Measurements from ENCODE around the gene CAMTA1. TPM values are rescaled to one million over a fixed set of nuclear protein-coding genes. Genes with fewer than 3 reads are reported as not detected.

Gene CAMTA1
- total RNA-seq, 1 experiment from 2014 or later = 118 TPM

DNA sequence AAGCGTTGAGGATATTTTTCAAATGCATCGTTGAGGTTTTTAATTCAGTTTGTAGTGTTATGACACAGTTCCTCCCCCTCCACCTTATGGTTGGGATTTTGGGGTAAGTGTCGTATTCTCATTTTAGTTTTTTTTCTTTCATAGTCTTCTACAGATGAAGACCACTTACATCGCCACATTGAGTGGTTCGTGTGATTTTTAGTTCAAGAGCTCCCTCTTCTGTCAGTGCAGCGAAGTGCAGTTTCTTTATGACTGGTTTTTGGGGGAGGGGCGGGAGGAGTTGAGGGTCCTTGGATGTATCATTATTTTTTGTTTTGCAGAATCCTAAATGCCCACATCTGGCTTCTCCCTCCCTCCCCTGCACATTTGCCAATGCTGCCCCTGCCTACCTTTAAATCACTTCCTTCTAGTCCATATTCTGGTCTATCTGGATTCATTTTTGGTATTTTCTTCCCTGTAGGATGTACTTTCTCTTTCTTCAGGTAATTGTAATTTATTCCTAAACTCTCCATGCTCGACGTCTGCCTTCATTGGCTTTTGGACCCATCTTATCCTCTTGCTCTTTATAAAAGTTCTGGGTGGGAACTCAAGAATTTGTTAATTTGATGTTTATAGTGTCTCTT, 433.1 kb downstream of the CAMTA1 start:
- Histone ChIP-seq H3K4me1 (ENCODE audit: low read length) (no peaks in the 10 kb centered on the region), H3K9ac (ENCODE audit: low read length) (no peak overlapping the region), H4K20me1 (ENCODE audit: insufficient read depth, low read depth, low read length) (no peaks in the 10 kb centered on the region), H2AFZ (ENCODE audit: low read length) (no peak overlapping the region), H3K36me3 (ENCODE audit: insufficient read depth, low read length) (no peaks in the 10 kb centered on the region), H3K4me2 (ENCODE audit: low read depth, low read length, poor library complexity, severe bottlenecking) (no peak overlapping the region), H3K27ac (ENCODE audit: low read length) (no peak overlapping the region), H3K27me3 (ENCODE audit: low read length) (no peaks in the 10 kb centered on the region), H3K9me3 (ENCODE audit: low read length) (no peaks in the 10 kb centered on the region), H3K9me2 (replicated peaks; ENCODE audit: insufficient read depth, low read length) (no peaks in the 10 kb centered on the region), H3K4me3 (ENCODE audit: low read length) (no peak overlapping the region), H3K79me2 (ENCODE audit: low read length) (no peaks in the 10 kb centered on the region)
- DNase-seq = peak; percentile 83

DNA sequence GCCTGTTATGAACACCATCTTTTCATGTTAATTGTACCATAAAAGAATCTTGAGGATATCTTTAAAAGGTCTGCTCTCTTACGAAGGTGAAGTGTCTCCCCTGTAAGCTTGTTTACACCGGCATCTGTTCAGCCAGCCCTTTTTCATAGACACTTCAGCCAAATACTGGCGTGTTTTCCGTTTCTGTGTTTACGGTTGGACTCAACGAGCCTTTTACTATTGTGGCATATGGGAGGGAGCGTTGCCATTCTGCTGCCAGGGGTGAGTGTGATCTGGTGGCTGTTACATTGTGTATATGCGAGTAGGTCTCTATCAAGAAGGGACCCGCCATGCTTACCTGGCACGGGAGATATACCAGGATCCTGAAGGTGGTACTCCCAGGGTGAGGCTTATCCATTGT, 433.8 kb downstream of the CAMTA1 start:
- Histone ChIP-seq H3K4me1 (ENCODE audit: low read length) (no peaks in the 10 kb centered on the region), H3K4me3 (ENCODE audit: low read length) (no peak overlapping the region), H4K20me1 (ENCODE audit: insufficient read depth, low read depth, low read length) (no peaks in the 10 kb centered on the region), H3K36me3 (ENCODE audit: insufficient read depth, low read length) (no peaks in the 10 kb centered on the region), H3K9me3 (ENCODE audit: low read length) (no peaks in the 10 kb centered on the region), H3K9me2 (replicated peaks; ENCODE audit: insufficient read depth, low read length) (no peaks in the 10 kb centered on the region), H3K9ac (ENCODE audit: low read length) (no peak overlapping the region), H3K27me3 (ENCODE audit: low read length) (no peaks in the 10 kb centered on the region), H3K27ac (ENCODE audit: low read length) (no peak overlapping the region), H3K79me2 (ENCODE audit: low read length) (no peaks in the 10 kb centered on the region), H3K4me2 (ENCODE audit: low read depth, low read length, poor library complexity, severe bottlenecking) (no peak overlapping the region), H2AFZ (ENCODE audit: low read length) (no peak overlapping the region)
- DNase-seq = no peak

DNA sequence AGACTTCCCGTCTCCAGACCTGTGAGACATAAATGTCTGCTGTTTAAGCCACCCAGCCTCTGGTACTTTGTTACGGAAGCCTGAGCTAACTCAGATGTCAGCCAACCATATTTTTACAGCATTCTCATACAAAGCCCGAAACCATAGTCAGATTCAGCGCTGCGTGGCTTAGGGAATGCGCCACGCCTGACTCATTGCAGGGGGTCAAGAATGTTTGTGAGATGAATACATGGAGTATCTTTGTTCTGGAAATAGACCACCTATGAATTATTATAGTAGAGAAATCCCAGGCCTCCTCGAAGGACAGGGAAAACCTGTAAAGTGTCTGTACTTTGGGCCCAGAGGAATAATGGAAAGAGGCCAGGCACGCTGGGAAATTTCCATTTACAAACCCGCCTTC, 434.8 kb downstream of the CAMTA1 start:
- H3K4me1 ChIP-seq (ENCODE audit: low read length) = no peaks in the 10 kb centered on the region
- H3K9me2 ChIP-seq (replicated peaks; ENCODE audit: insufficient read depth, low read length) = no peaks in the 10 kb centered on the region
- no peaks in the 10 kb centered on the region for H3K9me3 ChIP-seq (ENCODE audit: low read length)
- DNase-seq = no peak
- no peaks in the 10 kb centered on the region for H4K20me1 ChIP-seq (ENCODE audit: insufficient read depth, low read depth, low read length)
- no peak overlapping the region for H3K4me2 ChIP-seq (ENCODE audit: low read depth, low read length, poor library complexity, severe bottlenecking)
- H2AFZ ChIP-seq (ENCODE audit: low read length) = no peak overlapping the region
- H3K9ac ChIP-seq (ENCODE audit: low read length) = no peak overlapping the region
- H3K27ac ChIP-seq (ENCODE audit: low read length) = no peak overlapping the region
- H3K27me3 ChIP-seq (ENCODE audit: low read length) = no peaks in the 10 kb centered on the region
- no peaks in the 10 kb centered on the region for H3K36me3 ChIP-seq (ENCODE audit: insufficient read depth, low read length)
- no peaks in the 10 kb centered on the region for H3K79me2 ChIP-seq (ENCODE audit: low read length)
- no peak overlapping the region for H3K4me3 ChIP-seq (ENCODE audit: low read length)

DNA sequence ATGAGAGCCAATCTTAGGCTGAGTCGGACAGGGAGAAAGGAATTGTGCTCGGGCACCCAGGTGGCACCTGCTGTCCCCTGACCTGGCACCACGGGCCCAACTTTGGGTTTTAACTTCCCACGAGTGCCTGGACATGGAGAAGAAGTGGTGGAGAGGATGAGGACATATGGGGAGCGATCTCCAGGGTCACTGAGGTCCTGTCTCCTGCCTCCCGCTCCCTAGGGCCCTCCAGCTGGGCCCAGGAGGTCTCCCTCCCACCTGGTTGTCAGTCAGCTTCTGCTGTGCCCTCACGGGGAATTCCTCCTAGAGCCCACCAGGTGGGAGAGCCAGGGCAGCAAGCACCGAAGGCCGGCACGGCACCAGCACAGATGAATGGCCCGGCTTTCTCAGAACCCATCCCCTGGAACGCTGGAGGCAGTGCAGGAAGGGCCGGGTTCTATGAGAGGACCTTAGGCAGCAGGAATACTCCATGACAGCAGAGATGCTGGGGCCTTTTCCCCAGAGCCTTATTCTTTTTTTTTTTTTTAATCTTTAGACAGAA, 435.5 kb downstream of the CAMTA1 start:
- no peaks in the 10 kb centered on the region for H4K20me1 ChIP-seq (ENCODE audit: insufficient read depth, low read depth, low read length)
- H2AFZ ChIP-seq (ENCODE audit: low read length) = no peak overlapping the region
- no peaks in the 10 kb centered on the region for H3K4me1 ChIP-seq (ENCODE audit: low read length)
- no peak for DNase-seq
- H3K4me2 ChIP-seq (ENCODE audit: low read depth, low read length, poor library complexity, severe bottlenecking) = no peak overlapping the region
- no peak overlapping the region for H3K4me3 ChIP-seq (ENCODE audit: low read length)
- no peaks in the 10 kb centered on the region for H3K9me2 ChIP-seq (replicated peaks; ENCODE audit: insufficient read depth, low read length)
- H3K27me3 ChIP-seq (ENCODE audit: low read length) = no peaks in the 10 kb centered on the region
- no peak overlapping the region for H3K27ac ChIP-seq (ENCODE audit: low read length)
- no peak overlapping the region for H3K9ac ChIP-seq (ENCODE audit: low read length)
- no peaks in the 10 kb centered on the region for H3K36me3 ChIP-seq (ENCODE audit: insufficient read depth, low read length)
- H3K9me3 ChIP-seq (ENCODE audit: low read length) = no peaks in the 10 kb centered on the region
- no peaks in the 10 kb centered on the region for H3K79me2 ChIP-seq (ENCODE audit: low read length)

DNA sequence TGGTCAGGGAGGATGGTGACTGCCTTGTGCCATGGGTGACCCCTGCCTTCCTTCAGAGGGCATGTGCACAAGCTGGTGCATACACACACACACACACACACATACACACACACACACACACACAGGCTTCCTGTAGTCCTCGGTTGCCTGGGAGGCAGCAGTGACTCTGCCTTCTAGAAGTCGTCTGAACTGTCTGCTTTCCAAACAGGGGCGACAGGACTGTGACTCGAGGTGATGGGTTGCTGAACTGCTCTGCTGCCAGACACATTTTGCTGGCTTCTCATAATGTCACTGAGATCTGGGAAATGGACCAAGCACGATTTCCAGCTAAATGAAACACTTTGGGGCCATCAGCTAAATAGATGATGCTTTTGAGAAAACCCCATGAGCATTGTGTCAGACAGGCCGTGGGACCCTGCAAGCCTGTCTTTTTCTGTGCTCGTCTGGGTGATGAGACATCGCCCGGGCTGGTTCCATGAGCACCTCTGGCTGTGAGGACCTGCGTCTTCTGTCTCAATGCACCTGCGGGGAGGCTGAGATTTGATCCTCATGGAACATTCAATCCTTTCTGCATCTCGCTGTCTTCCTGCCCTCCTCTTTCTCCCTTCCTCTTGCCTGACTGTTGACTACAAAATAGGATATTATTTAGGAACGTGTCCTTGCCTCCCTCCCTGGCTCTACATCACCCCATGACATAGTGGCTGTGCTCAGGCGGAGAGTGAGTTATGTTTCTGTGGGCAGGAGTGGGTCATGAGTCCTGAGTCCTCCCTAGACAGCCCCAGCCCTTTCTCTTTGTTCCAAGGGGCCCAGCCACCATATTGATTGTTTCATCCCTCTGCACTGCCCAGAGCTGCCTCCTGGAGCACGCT, 436.8 kb downstream of the CAMTA1 start:
- H3K79me2 ChIP-seq (ENCODE audit: low read length) = no peaks in the 10 kb centered on the region
- H3K4me2 ChIP-seq (ENCODE audit: low read depth, low read length, poor library complexity, severe bottlenecking) = no peak overlapping the region
- H3K4me3 ChIP-seq (ENCODE audit: low read length) = no peak overlapping the region
- H3K36me3 ChIP-seq (ENCODE audit: insufficient read depth, low read length) = no peaks in the 10 kb centered on the region
- no peaks in the 10 kb centered on the region for H3K9me2 ChIP-seq (replicated peaks; ENCODE audit: insufficient read depth, low read length)
- H3K9ac ChIP-seq (ENCODE audit: low read length) = no peak overlapping the region
- no peak overlapping the region for H2AFZ ChIP-seq (ENCODE audit: low read length)
- no peaks in the 10 kb centered on the region for H4K20me1 ChIP-seq (ENCODE audit: insufficient read depth, low read depth, low read length)
- no peak overlapping the region for H3K27ac ChIP-seq (ENCODE audit: low read length)
- H3K27me3 ChIP-seq (ENCODE audit: low read length) = no peaks in the 10 kb centered on the region
- H3K4me1 ChIP-seq (ENCODE audit: low read length) = 0 out of 2 replicates have a peak, but pooled peaks cover 4% of the 10 kb centered on the region
- no peak for DNase-seq
- no peaks in the 10 kb centered on the region for H3K9me3 ChIP-seq (ENCODE audit: low read length)

DNA sequence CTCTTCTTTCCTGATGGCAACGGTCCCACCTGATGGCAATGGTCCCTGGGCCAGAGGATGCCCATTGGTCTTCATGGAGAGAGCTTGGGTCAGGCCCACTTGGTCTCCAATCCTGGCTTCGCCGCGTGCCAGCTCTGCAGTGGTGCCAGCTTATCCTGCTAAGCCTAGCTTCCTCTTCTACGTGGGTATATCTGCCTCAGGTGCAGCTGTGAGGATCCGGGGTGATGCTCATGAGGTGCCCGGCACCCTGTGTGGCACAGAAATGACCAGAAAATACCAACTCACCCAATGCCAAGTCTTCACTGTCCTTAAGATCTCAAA, 437.4 kb downstream of the CAMTA1 start:
- Histone ChIP-seq H3K9ac (ENCODE audit: low read length) (no peak overlapping the region), H3K9me3 (ENCODE audit: low read length) (no peaks in the 10 kb centered on the region), H3K9me2 (replicated peaks; ENCODE audit: insufficient read depth, low read length) (no peaks in the 10 kb centered on the region), H3K4me3 (ENCODE audit: low read length) (no peak overlapping the region), H2AFZ (ENCODE audit: low read length) (no peak overlapping the region), H3K79me2 (ENCODE audit: low read length) (no peaks in the 10 kb centered on the region), H3K36me3 (ENCODE audit: insufficient read depth, low read length) (no peaks in the 10 kb centered on the region), H3K4me1 (ENCODE audit: low read length) (0 out of 2 replicates have a peak, but pooled peaks cover 4% of the 10 kb centered on the region), H4K20me1 (ENCODE audit: insufficient read depth, low read depth, low read length) (no peaks in the 10 kb centered on the region), H3K27ac (ENCODE audit: low read length) (no peak overlapping the region), H3K4me2 (ENCODE audit: low read depth, low read length, poor library complexity, severe bottlenecking) (no peak overlapping the region), H3K27me3 (ENCODE audit: low read length) (no peaks in the 10 kb centered on the region)
- no peak for DNase-seq

DNA sequence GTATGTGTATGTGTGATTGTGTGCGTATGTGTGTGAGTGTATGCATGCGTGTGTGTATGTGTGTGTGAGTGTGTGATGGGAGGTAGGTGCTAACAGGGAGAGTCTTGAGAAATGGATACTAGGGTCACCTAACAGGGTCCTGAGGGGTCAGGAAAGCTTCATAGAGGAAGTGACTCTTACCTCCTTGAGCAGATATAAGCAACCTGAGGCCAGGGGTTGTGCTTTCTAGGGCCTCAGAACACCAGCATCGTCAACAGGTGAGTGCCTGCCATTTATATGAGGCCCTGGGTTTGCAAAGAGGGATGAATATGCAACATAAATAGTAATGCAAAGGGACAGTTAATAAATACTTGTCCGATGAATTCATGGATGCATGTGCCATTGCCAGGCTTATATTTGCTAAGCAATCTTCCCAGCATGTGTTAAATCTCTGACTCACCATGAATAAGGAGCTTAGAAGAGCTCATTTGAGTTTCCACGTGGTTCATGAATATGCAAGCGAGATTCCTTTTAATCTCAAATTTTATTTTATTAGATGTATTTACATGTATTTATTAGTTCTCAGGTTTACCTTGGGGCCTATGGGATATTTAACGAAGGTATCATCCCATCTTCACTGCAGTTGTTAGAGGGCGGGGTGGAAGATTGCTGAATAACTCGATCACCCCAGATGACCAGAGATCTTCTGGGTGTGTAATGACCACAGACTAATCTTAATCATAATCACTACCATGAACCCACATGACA, 438.3 kb downstream of the CAMTA1 start:
- DNase-seq = no peak
- Histone ChIP-seq H3K4me1 (ENCODE audit: low read length) (peaks cover 6% of the 10 kb centered on the region), H4K20me1 (ENCODE audit: insufficient read depth, low read depth, low read length) (no peaks in the 10 kb centered on the region), H3K36me3 (ENCODE audit: insufficient read depth, low read length) (no peaks in the 10 kb centered on the region), H3K27me3 (ENCODE audit: low read length) (no peaks in the 10 kb centered on the region), H3K4me2 (ENCODE audit: low read depth, low read length, poor library complexity, severe bottlenecking) (no peak overlapping the region), H3K79me2 (ENCODE audit: low read length) (no peaks in the 10 kb centered on the region), H3K9me3 (ENCODE audit: low read length) (no peaks in the 10 kb centered on the region), H3K9me2 (replicated peaks; ENCODE audit: insufficient read depth, low read length) (no peaks in the 10 kb centered on the region), H2AFZ (ENCODE audit: low read length) (no peak overlapping the region), H3K4me3 (ENCODE audit: low read length) (no peak overlapping the region), H3K27ac (ENCODE audit: low read length) (no peak overlapping the region), H3K9ac (ENCODE audit: low read length) (no peak overlapping the region)

DNA sequence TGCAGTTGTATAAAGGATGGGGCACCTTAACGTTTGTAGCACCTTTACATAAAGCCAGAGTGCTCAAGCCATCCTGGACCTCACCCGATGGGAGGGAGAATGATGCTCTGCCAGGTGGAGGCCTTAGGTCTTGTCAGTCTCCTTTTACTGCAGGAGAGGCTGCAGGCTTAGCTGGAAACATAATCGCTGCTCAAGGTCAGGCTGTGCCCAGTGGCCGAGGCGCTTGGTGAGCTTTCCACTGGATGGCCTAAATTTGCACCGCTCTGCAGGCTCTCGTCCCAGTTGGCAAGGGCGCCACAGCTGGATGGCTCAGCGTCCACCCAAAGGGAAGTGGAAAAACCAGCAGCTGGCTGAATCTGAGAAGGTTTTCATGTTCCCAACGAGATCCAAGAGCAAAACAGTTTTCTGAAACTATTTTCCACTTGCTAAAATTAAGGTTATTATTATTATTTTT, 438.9 kb downstream of the CAMTA1 start:
- no peaks in the 10 kb centered on the region for H3K36me3 ChIP-seq (ENCODE audit: insufficient read depth, low read length)
- H3K27ac ChIP-seq (ENCODE audit: low read length) = no peak overlapping the region
- no peaks in the 10 kb centered on the region for H3K27me3 ChIP-seq (ENCODE audit: low read length)
- no peak overlapping the region for H3K4me2 ChIP-seq (ENCODE audit: low read depth, low read length, poor library complexity, severe bottlenecking)
- H3K9me2 ChIP-seq (replicated peaks; ENCODE audit: insufficient read depth, low read length) = no peaks in the 10 kb centered on the region
- H3K4me1 ChIP-seq (ENCODE audit: low read length) = peaks cover 9% of the 10 kb centered on the region
- no peaks in the 10 kb centered on the region for H3K79me2 ChIP-seq (ENCODE audit: low read length)
- no peak overlapping the region for H3K4me3 ChIP-seq (ENCODE audit: low read length)
- H2AFZ ChIP-seq (ENCODE audit: low read length) = no peak overlapping the region
- H3K9me3 ChIP-seq (ENCODE audit: low read length) = no peaks in the 10 kb centered on the region
- H4K20me1 ChIP-seq (ENCODE audit: insufficient read depth, low read depth, low read length) = no peaks in the 10 kb centered on the region
- no peak overlapping the region for H3K9ac ChIP-seq (ENCODE audit: low read length)
- peak; percentile 38 for DNase-seq
